HG03575 (cell line): ENCODE results near the gene KCNK7.

Source experiments
- ATAC-seq: cut with Tn5 transposase; IDR thresholded peaks from one replicate; pipeline ENCODE4 v1.9.1; 2021; ENCODE audit not compliant: unreplicated experiment, insufficient number of reproducible peaks, low FRiP score; ENCODE audit errors: extremely low read depth

Gene KCNK7

GRCh38 chr11:65592858-65593517 is 2.6 kb downstream of the KCNK7 start:
- ATAC-seq, result no peak

GRCh38 chr11:65591939-65592857 is 3.4 kb downstream of the KCNK7 start:
- no peak for ATAC-seq

GRCh38 chr11:65590240-65590738 is 5.3 kb downstream of the KCNK7 start:
- ATAC-seq, result no peak

GRCh38 chr11:65589444-65590239 is 6.0 kb downstream of the KCNK7 start:
- no peak for ATAC-seq

GRCh38 chr11:65588199-65589054 is 7.2 kb downstream of the KCNK7 start:
- peak; percentile 40 for ATAC-seq

- ATAC-seq, result no peak
Measured at GRCh38 chr11:65586676-65587075, 8.9 kb downstream of the KCNK7 start.

GRCh38 chr11:65586247-65586630 is 9.4 kb downstream of the KCNK7 start:
- ATAC-seq, result no peak

GRCh38 chr11:65585396-65586246 is 10.0 kb downstream of the KCNK7 start:
- ATAC-seq, result no peak

GRCh38 chr11:65584723-65585171 is 10.9 kb downstream of the KCNK7 start:
- no peak for ATAC-seq

GRCh38 chr11:65584106-65584505 is 11.5 kb downstream of the KCNK7 start:
- ATAC-seq, result no peak

GRCh38 chr11:65583589-65583988 is 12.0 kb downstream of the KCNK7 start:
- ATAC-seq, result no peak

GRCh38 chr11:65581928-65582327 is 13.7 kb downstream of the KCNK7 start:
- no peak for ATAC-seq

GRCh38 chr11:65580756-65581155 is 14.8 kb downstream of the KCNK7 start:
- ATAC-seq, result no peak

GRCh38 chr11:65580031-65580692 is 15.4 kb downstream of the KCNK7 start:
- ATAC-seq, result no peak

- ATAC-seq, result no peak
Measured at GRCh38 chr11:65579291-65579690, 16.3 kb downstream of the KCNK7 start.

- ATAC-seq, result no peak
Measured at GRCh38 chr11:65578667-65579066, 16.9 kb downstream of the KCNK7 start.

- ATAC-seq, result no peak
Measured at GRCh38 chr11:65578134-65578533, 17.5 kb downstream of the KCNK7 start.
